ENCODE results near the gene NECTIN2. TPM values are rescaled to one million over a fixed set of nuclear protein-coding genes. Genes with fewer than 3 reads are reported as not detected.

The NECTIN2 gene
- total and polyA plus RNA-seq, 8 donors, result 1.8 to 160 (median 73.8) TPM

GRCh38 chr19:44846455-44847143 lies 502 bp downstream of the NECTIN2 start:
- peak in 1 of 2 donors; percentile 79 for DNase-seq
- Histone ChIP-seq H3K27ac (peak overlapping the region; percentile 97 to 99 (median 99)), H3K36me3 (peaks cover 0 to 4% (median 0%) of the 10 kb centered on the region in 4 donors), H3K4me3 (peak overlapping the region; percentile 73 to 99 (median 83)), H3K9me3 (no peaks in the 10 kb centered on the region), H3K27me3 (no peaks in the 10 kb centered on the region), H3K4me1 (peaks cover 41 to 65% (median 58%) of the 10 kb centered on the region in 4 donors)
- no peak for TF ChIP-seq EP300 (IDR thresholded peaks at IDR 0.05)
- no peak for TF ChIP-seq CTCF (IDR thresholded peaks at IDR 0.05)
- TF ChIP-seq POLR2A (IDR thresholded peaks at IDR 0.05), result no peak
- no peak for TF ChIP-seq POLR2AphosphoS5 (IDR thresholded peaks at IDR 0.05)
- intact Hi-C loops (cut with DNase I; ENCODE audit: low total_unique reads), result no loop called here
- 0 to 1% (median 1%) methylated on average over 24 to 51 of the region's 51 CpGs for WGBS, 5 donors

- H3K4me3 ChIP-seq, result peak overlapping the region; percentile 73 to 99 (median 83)
- TF ChIP-seq POLR2A (IDR thresholded peaks at IDR 0.05), result peak in 2 of 4 donors; percentile 79 to 84
- TF ChIP-seq POLR2AphosphoS5 (IDR thresholded peaks at IDR 0.05), result peak; percentile 56 to 98 (median 94)
- TF ChIP-seq CTCF (IDR thresholded peaks at IDR 0.05), result no peak
- TF ChIP-seq EP300 (IDR thresholded peaks at IDR 0.05), result no peak
- H3K9me3 ChIP-seq, result no peaks in the 10 kb centered on the region
- intact Hi-C loops (cut with DNase I; ENCODE audit: low total_unique reads), result no loop called here
- peaks cover 0 to 11% (median 0%) of the 10 kb centered on the region in 4 donors for H3K36me3 ChIP-seq
- peaks cover 42 to 73% (median 64%) of the 10 kb centered on the region in 4 donors for H3K4me1 ChIP-seq
- no peaks in the 10 kb centered on the region for H3K27me3 ChIP-seq
- DNase-seq, result peak; percentile 92 to 94
- 0 to 3% (median 1%) methylated on average over 22 to 47 of the region's 47 CpGs for whole genome bisulfite sequencing, 5 donors
- H3K27ac ChIP-seq, result peak overlapping the region; percentile 97 to 99 (median 99)
These were observed 1.3 kb downstream of the NECTIN2 start for GRCh38 chr19:44847144-44848035.

GRCh38 chr19:44848036-44848811 lies 2.1 kb downstream of the NECTIN2 start:
- Histone ChIP-seq H3K36me3 (peaks cover 0 to 19% (median 3%) of the 10 kb centered on the region in 4 donors), H3K9me3 (no peaks in the 10 kb centered on the region), H3K27ac (peak overlapping the region; percentile 97 to 99 (median 99)), H3K4me1 (peaks cover 42 to 81% (median 64%) of the 10 kb centered on the region in 4 donors), H3K27me3 (no peaks in the 10 kb centered on the region), H3K4me3 (peak overlapping the region; percentile 73 to 99 (median 83))
- WGBS, 5 donors, result 5 to 22% (median 8%) methylated on average over 19 of the region's 19 CpGs
- intact Hi-C loops (cut with DNase I; ENCODE audit: low total_unique reads), result no loop called here
- TF ChIP-seq POLR2AphosphoS5 (IDR thresholded peaks at IDR 0.05), result no peak
- no peak for TF ChIP-seq EP300 (IDR thresholded peaks at IDR 0.05)
- no peak for TF ChIP-seq POLR2A (IDR thresholded peaks at IDR 0.05)
- TF ChIP-seq CTCF (IDR thresholded peaks at IDR 0.05), result no peak
- peak in 1 of 2 donors; percentile 74 for DNase-seq

All from stomach (tissue), 9 donors.